Activated naive CD8-positive, alpha-beta T cell treated with anti-CD3 and anti-CD28 coated beads, Interleukin-2, amount 50 U/mL, for 16 hours (primary cell): ENCODE data around the gene TBATA.
"Not testable (repeated sequence)": the region's sequence is repeated elsewhere in the genome, so short reads cannot be mapped to it uniquely, and the experiment has no call there.

Experiments used
- DNase-seq: peaks from one replicate; pipeline ENCODE4 v3.0.0-alpha.2; 2020; ENCODE audit warnings: low read depth, low spot score

Gene TBATA

GRCh38 chr10:70779511-70780369 is 5.4 kb downstream of the TBATA start:
- no peak for DNase-seq

- DNase-seq: no peak
Measured at GRCh38 chr10:70779088-70779487, 6.1 kb downstream of the TBATA start.

- DNase-seq: no peak
Measured at GRCh38 chr10:70778267-70778924, 6.8 kb downstream of the TBATA start.

DNA sequence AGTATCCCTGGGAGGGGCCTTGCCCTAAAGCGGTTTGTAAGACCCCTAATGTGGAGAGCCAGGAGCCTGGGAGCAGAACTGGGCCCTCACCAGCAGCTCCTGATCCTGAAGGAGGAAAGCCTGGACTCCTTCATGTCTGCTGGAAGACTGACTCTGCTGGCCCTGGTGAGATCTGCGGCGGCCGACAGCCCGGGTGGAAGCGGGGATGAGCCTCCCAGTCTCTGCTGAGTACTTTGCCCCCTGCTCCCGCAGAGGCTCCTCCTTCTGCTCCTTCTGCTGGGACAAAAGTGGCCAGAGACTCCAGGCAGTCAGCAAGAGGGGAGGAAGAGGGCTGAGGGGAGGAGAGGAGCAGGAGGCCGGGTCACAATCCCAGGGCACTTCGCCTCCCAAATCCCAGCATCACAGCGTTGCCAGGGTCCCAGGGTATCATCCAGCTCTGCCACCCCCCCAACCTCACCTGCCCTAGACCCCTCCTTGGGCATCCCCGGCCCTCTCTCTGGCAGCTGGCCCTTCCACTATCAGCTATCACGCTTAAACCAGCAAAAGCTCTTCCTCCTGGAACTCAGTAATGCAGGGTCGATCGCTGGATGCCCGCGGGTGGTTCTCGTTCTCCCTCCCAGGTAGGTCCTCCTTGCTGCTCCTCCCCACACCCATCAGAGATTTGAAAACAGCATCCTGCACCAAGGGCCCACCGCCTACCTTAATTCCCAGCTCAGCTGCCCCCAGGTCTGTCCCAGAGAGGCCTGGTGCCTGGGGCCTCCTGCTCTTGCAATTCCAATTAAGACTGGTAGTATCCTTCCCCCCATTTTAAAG is 7.9 kb downstream of the TBATA start:
- DNase-seq: no peak

GRCh38 chr10:70776455-70777005 is 8.6 kb downstream of the TBATA start:
- no peak for DNase-seq

- no peak for DNase-seq
Measured at GRCh38 chr10:70775679-70776454, 9.3 kb downstream of the TBATA start.

- DNase-seq: no peak
Measured at GRCh38 chr10:70774810-70775678, 10.1 kb downstream of the TBATA start.

- no peak for DNase-seq
Measured at GRCh38 chr10:70773965-70774809, 11.0 kb downstream of the TBATA start.

DNA sequence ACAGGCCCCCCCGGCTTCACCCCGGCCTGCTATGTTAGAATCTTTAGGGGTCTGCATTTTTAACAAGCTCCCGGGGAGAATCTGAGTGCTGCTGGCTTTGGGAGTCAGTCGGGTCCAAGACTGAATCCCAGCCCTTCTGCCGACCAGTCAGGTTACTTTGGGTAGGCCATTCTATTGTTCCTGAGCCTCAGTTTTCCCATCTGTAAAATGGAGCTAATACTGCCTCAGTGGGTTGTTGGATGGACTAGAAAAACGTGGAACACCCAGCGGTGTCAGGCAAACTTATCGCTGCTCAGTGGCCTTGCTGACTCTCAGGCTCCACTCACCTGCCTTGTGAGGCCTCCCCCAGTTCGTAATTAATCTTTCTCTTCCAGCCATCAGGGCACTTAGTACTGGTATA is 11.7 kb downstream of the TBATA start:
- no peak for DNase-seq

- DNase-seq: no peak
Measured at GRCh38 chr10:70772627-70773026, 12.6 kb downstream of the TBATA start.

- DNase-seq: no peak
Measured at GRCh38 chr10:70771311-70772194, 13.6 kb downstream of the TBATA start.

DNA sequence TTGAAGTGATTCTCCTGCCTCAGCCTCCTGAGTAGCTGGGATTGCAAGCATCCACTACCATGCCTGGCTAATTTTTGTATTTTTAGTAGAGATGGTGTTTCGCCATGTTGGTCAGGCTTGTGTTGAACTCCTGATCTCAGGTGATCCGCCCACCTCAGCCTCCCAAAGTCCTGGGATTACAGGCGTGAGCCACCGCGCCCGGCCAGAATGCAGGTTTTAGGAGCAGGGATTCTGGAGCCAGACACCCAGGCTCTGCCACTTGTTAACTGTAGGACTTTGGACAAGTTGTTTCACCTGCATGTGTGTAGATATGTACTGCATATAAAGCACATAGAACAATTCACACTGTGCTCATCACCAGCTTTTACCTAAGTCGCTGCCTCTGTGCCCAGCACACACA is 14.7 kb downstream of the TBATA start:
- not testable (repeated sequence) for DNase-seq

- no peak for DNase-seq
Measured at GRCh38 chr10:70770001-70770400, 15.2 kb downstream of the TBATA start.

DNA sequence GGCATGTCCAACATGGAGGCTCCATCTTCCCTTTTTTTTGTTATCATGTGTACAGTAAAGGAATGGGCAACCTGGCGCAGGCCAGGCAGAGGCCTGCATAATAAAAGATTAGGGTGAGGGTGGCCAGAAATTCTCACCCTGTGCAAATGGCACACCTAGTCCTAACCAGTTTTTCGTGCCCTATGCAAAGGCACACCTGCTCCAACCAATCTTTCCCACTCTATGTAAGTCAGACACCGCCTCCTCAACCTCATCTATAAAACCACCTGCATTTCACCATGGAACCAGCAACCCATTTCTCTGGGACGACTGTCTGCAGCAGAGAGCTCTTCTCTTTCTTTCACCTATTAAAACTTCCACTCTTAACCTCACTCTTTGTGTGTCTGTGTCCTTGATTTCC is 16.1 kb downstream of the TBATA start:
- DNase-seq: no peak

GRCh38 chr10:70768026-70768685 is 17.0 kb downstream of the TBATA start:
- DNase-seq: not testable (repeated sequence)

DNA sequence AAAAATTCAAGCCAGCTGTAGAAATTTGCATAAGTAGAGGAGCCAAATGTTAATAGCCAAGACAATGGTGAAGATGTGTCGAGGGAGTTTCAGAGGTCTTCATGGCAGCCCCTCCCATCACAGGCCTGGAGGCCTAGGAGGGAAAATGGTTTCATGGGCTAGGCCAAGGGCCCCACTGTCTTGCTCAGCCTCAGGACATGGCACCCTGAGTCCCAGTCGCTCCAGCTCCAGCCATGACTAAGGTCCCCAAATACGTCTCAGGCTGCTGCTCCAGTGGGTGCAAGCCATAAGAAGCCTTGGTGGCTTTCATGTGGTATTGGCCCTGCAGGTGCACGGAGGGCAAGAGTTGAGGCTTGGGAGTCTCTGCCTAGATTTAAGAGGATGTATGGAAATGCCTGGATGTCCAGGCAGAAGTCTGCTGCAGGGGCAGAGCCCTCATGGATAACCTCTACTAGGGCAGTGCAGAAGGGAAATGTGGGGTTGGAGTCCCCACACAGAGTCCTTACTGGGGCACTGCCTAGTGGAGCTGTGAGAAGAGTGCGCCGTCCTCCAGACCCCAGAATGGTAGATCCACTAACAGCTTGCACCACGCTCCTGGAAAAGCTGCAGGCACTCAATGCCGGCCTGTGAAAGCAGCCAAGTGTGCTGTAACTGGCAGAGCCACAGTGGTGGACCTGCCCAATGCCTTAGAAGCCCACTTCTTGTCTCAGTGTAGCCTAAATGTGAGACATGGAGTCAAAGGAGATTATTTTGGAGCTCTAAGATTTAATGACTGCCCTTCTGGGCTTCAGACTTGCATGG is 19.2 kb downstream of the TBATA start:
- DNase-seq: no peak

GRCh38 chr10:70763567-70763966 is 21.6 kb downstream of the TBATA start:
- no peak for DNase-seq
